HEK293 (cell line): Measurements from ENCODE around the gene IKZF2.

Experiments
- ATF2 ChIP-seq: fragments of 450-650 bp; formaldehyde crosslinking; IDR thresholded peaks from 2 replicates; pipeline ENCODE4 v1.5.1; 2016; ENCODE audit warnings: missing biosample characterization, missing genetic modification characterization, low read depth
- CTCF ChIP-seq: fragments of 450-650 bp; formaldehyde crosslinking; IDR thresholded peaks from 2 replicates; pipeline ENCODE4 v1.5.1; 2016; ENCODE audit warnings: missing biosample characterization, missing genetic modification characterization
- HOXA7 ChIP-seq: sonication (generic); formaldehyde crosslinking; IDR thresholded peaks from 2 replicates; pipeline ENCODE4 v1.8.1; 2022; ENCODE audit warnings: missing genetic modification reagents, borderline replicate concordance
- KLF10 ChIP-seq: fragments of 450-650 bp; IDR thresholded peaks from 2 replicates; pipeline ENCODE4 v1.5.1; 2018; ENCODE audit warnings: missing biosample characterization, mild to moderate bottlenecking, missing genetic modification characterization
- KLF9 ChIP-seq: fragments of 450-650 bp; formaldehyde crosslinking; IDR thresholded peaks from 2 replicates; pipeline ENCODE4 v1.5.1; 2016; ENCODE audit warnings: missing biosample characterization, missing genetic modification characterization, low read depth
- YY1 ChIP-seq: fragments of 450-650 bp; formaldehyde crosslinking; IDR thresholded peaks from 2 replicates; pipeline ENCODE4 v1.5.1; 2018; ENCODE audit warnings: missing biosample characterization, missing genetic modification characterization
- ZNF510 ChIP-seq: fragments of 450-650 bp; formaldehyde crosslinking; IDR thresholded peaks from 2 replicates; pipeline ENCODE4 v1.5.1; 2018; ENCODE audit warnings: mild to moderate bottlenecking, missing genetic modification characterization, missing biosample characterization; ENCODE audit not compliant: insufficient replicate concordance
- ZNF560 ChIP-seq: fragments of 450-650 bp; formaldehyde crosslinking; IDR thresholded peaks from 2 replicates; pipeline ENCODE4 v1.5.1; 2017; ENCODE audit warnings: missing biosample characterization, missing genetic modification characterization, borderline replicate concordance
- ZNF629 ChIP-seq: fragments of 450-650 bp; formaldehyde crosslinking; IDR thresholded peaks from 2 replicates; pipeline ENCODE4 v1.5.1; 2017; ENCODE audit warnings: missing biosample characterization, missing genetic modification characterization
- ZNF792 ChIP-seq: fragments of 450-650 bp; formaldehyde crosslinking; IDR thresholded peaks from 2 replicates; pipeline ENCODE4 v1.5.1; 2016; ENCODE audit warnings: missing biosample characterization, missing genetic modification characterization

GRCh38 chr2:212998626-212999359, 152.6 kb downstream of the IKZF2 start:
- TF ChIP-seq CTCF (tag by site-specific recombination) (no peak), ZNF629 (tag by site-specific recombination) (no peak), HOXA7 (CRISPR knock-in tag) (no peak), YY1 (tag by site-specific recombination) (no peak), ZNF560 (no peak), ZNF792 (tag by site-specific recombination) (no peak), KLF9 (tag by site-specific recombination) (no peak), KLF10 (tag by site-specific recombination) (no peak), ZNF510 (tag by site-specific recombination) (no peak), ATF2 (no peak)
